ENCODE results near the gene RUNX2.
"Not testable (repeated sequence)": the region's sequence is repeated elsewhere in the genome, so short reads cannot be mapped to it uniquely, and the experiment has no call there.

Gene RUNX2

GRCh38 chr6:45462190-45463134, 134.3 kb downstream of the RUNX2 start:
- DNase-seq: no peak

DNA sequence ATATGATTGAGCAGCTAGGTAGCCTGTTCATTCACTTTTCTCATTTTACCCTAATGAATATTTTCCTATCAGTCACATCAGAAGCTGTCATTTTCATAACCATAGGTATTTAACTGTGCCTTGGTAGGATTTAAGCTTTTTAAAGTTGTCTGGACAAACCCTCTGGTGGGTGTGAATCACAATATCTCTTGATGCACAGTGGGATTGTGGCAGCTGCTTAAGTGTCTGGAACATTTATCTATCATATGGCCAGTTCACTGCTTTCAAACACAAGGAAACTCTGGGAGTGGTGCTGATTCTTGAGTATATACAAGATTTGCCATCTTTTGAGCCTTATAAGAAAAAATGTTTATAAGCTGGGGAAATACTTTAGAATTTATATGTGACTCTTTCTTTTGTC, 136.6 kb downstream of the RUNX2 start:
- no peak for DNase-seq

DNA sequence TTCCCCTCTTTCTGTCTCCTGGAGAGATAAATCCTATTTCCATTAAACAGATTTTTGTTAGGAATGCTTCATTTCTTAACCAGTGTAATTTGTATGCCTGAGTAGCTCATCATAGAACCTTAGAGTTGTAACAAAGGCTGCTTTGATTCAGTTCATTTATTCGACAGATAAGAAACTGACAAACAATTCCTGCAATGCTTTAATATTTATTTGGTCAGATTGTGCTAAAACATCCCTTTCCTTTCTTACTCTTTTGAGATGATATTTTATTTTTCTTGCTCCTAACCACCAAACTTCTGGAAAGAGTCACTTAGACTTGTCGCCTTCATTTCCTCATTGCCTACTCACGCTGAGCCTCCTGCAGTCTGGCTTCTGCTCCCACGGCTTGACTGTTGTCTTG, 138.6 kb downstream of the RUNX2 start:
- no peak for DNase-seq

- DNase-seq: not testable (repeated sequence)
Observed at GRCh38 chr6:45467417-45467816, 139.3 kb downstream of the RUNX2 start.

- no peak for DNase-seq
Observed at GRCh38 chr6:45467853-45468252, 139.7 kb downstream of the RUNX2 start.

- no peak for DNase-seq
Observed at GRCh38 chr6:45469663-45470062, 141.5 kb downstream of the RUNX2 start.

DNA sequence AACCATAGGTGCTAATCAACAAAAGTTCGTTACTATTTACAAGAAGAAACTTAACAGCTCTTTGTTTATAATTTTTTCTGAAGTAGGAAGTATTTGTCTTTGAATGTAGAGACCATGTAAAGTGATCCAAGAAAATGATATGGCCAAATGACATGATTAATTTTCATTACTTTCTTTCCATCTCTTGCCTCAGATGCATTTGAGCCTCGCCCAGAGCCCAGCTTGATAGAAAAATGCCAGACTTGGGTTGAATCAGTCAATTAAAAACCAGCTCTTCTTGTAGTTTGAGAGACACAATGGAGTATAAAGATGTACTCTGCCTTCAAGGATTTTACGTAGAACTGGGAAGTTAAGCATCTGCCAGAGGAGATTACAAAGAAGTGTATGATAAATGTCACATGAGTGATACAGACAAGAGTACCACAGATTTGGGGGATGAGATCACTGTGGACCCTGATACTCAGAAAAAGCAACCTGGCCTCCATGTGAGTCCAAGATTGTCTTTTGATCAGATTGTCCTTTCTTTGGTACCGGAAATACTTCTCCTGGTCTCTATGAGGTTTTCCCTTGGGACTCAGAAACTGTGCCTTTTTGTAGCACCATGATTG, 142.1 kb downstream of the RUNX2 start:
- no peak for DNase-seq

- DNase-seq: no peak
Observed at GRCh38 chr6:45472382-45472781, 144.3 kb downstream of the RUNX2 start.

DNA sequence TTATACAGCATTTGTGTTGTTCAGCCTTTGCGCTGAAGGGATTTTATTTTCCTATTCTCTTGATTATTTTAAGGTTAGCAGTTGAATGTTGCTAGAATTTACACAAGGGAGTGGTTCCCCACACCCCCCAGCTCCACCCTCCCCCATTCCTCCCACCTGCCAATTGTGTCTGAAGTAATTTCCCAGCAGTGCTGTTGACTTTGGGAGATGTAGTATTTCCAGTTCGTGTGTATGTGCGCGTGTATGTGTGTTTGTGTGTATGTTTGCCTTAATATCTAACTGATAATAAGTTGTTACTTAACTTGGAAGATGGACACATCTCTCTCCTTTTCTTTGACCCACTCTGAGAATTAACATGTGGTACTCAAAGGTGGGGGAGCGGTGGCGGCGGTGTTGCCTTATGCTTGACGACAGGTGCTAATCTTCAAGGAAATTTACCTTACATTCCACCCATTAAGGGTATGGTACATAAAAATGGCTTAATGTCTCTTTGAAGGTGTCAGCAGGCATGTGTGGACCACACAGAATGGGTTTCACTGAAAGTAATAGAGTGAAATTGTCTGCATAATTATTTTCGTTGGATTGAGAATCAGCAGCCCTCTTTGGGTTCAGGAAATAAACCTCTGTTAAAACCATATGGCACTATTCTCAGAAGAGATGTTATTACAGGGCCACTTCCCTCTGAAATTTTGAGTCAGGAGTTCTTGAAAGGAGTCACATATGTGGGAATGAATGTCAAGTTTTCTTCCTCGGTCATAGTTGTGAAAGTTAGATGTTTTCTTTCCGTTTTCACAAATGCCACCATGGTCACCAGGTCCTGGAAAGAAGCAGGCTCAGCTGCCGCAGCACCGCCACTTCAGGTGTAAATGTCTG, 145.2 kb downstream of the RUNX2 start:
- DNase-seq: no peak

GRCh38 chr6:45474376-45474775, 146.2 kb downstream of the RUNX2 start:
- DNase-seq: no peak

- DNase-seq: no peak
Observed at GRCh38 chr6:45476341-45476740, 148.2 kb downstream of the RUNX2 start.

DNA sequence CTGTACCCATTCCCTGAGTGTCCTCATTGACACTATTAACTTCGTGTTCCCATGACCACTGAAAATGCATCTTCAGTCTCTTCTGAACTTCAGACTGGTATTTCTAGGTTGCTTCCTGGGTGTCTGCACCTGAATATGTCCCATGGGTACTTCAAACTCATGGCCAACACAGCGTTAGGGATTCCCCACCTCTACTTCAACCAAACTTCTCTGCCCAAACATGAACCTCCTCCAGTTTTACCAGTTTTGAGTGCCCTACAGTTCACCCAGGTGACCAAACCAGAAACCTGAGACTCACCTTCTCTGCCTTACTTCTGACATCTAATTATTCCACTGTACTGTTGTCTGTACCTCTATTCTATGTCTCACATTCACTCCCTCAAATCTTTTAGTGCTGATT, 149.1 kb downstream of the RUNX2 start:
- no peak for DNase-seq

GRCh38 chr6:45477790-45478189, 149.7 kb downstream of the RUNX2 start:
- no peak for DNase-seq

GRCh38 chr6:45478240-45478639, 150.1 kb downstream of the RUNX2 start:
- no peak for DNase-seq

DNA sequence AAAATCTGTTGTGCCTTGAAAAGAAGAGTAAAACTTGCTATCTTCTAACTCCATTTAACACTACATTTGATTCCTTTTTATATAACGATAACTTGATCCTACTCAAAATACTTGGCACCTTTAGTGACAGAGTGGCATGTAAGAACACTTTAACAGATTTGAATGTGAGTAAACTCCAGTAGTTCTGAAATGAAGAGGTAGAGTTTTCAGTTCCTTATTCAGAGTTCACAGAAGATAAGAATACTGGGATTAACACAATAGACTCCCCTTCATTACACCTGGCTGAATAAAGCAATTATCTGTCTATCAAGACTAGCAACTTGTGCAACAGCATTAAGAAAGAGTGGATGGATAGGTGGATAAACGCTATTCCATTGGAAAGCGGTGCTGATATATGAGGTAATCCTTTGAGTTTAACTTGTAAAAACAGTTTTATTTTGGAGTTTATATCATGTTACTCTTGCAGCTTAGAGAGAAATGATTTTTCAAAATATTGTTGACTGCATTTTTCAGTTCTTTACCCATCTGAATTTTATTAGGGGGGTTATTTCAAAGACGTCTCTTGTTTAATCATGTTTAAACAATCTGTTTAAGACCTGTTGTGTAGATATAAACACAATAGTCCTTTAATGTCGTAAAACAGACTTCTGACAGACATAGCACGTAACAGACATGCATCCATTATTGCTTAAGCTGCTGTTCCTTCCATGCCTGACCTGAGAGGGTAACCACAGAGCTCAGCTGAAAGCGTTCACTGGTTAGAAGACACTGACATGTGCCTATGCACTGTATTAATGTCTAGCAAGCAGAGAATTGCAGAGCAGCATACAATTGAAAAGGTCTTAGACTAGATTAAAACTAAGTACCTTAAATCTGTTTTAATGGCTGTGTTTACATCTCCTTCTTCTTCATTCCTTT, 152.0 kb downstream of the RUNX2 start:
- DNase-seq: no peak

DNA sequence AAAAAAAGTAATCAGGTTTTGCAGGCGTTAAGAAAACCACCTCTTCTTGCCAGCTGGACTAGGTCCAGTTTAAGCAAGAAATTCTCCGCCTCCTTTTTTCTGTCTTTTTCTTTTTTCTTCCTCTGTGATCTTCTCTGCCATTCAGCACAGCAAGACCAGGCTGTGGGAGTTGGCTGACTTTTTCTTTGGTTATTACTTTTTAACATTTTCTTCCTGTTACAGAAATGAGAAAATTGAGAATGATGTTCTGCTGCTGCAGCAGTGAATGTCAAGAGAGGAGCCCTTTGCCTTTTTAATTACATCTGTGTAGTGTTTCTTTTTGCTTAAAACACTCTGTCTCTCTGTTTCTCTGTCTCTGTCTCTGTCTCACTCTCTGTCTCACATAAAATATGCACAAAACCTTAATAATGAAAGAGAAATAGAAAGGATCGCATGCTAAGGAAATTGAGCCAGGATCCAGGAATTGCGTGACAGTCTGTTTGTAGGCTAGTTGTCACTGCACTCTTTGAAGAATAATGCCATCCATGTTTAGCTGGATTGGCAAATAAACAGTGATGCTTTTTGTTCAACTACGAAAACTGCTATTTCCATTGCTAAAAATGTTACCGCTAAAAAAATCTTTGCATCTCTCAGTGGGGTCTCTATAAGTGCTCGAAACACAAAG, 152.8 kb downstream of the RUNX2 start:
- no peak for DNase-seq

GRCh38 chr6:45483021-45483420, 154.9 kb downstream of the RUNX2 start:
- DNase-seq: no peak

DNA sequence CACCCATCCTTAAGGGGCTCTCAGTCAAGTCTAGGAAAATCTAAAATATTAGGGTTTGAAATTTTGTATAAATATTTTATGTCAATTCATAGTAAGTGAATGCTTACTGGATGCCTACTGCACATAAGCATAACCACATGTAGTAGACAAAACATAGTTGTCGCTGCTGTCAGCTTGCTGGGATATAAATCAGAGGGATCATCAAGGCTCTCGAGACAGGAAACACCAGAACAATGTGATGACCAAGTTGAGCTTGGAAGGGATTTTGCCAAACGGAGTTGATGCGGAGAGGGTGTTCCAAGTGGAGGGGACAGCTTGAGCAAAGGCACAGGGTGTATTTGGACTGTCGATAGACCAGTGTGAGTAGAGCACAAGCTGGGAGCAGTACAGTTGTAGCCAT, 155.4 kb downstream of the RUNX2 start:
- no peak for DNase-seq

GRCh38 chr6:45486736-45487135, 158.6 kb downstream of the RUNX2 start:
- no peak for DNase-seq

GRCh38 chr6:45487645-45488044, 159.5 kb downstream of the RUNX2 start:
- DNase-seq: no peak

DNA sequence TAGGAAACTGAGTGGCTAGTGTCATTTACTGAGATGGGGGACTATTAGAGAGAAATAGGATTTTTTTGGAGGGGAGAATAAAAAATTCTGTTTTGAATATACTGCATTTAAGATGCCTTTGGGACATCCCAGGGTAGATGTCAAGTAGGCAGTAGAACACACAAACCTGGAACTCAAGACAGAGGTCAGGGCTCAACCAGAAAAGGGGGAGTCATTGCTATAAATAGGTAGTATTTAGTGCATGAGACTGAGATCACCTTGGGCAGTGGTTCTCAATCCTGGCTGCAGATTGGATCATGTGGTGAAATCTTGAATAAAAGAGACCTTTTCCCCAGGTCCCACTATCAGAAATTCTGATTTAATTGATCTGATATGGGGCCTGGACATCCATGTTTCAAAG, 160.1 kb downstream of the RUNX2 start:
- no peak for DNase-seq

- DNase-seq: no peak
Observed at GRCh38 chr6:45488889-45489288, 160.8 kb downstream of the RUNX2 start.
